ENCODE measurements around the gene IDI1.

Gene IDI1

GRCh38 chr10:1002425-1003006 is 46.4 kb downstream of the IDI1 start:
- FAIRE-seq (no peak), DNase-seq (ENCODE audit: extremely low spot score, insufficient read length, low read depth) (no peak)

- DNase-seq (ENCODE audit: extremely low spot score, insufficient read length, low read depth) (no peak), FAIRE-seq (no peak)
These were observed 51.5 kb downstream of the IDI1 start for GRCh38 chr10:997266-998022.

- FAIRE-seq, result no peak
- no peak for DNase-seq (ENCODE audit: extremely low spot score, insufficient read length, low read depth)
These were observed 52.9 kb downstream of the IDI1 start for GRCh38 chr10:996031-996430.

- FAIRE-seq (no peak), DNase-seq (ENCODE audit: extremely low spot score, insufficient read length, low read depth) (no peak)
These were observed 53.4 kb downstream of the IDI1 start for GRCh38 chr10:995559-995926.

GRCh38 chr10:994836-995558 is 53.9 kb downstream of the IDI1 start:
- FAIRE-seq (no peak), DNase-seq (ENCODE audit: extremely low spot score, insufficient read length, low read depth) (no peak)

- no peak for FAIRE-seq
These were observed 56.0 kb downstream of the IDI1 start for GRCh38 chr10:992871-993270.

GRCh38 chr10:992467-992866 is 56.5 kb downstream of the IDI1 start:
- DNase-seq (ENCODE audit: extremely low spot score, insufficient read length, low read depth), result no peak
- no peak for FAIRE-seq

More at GRCh38 chr10:992871-993270, 56.0 kb downstream of the IDI1 start:
- no peak for DNase-seq (ENCODE audit: extremely low spot score, insufficient read length, low read depth)

GRCh38 chr10:990808-991207 is 58.1 kb downstream of the IDI1 start:
- FAIRE-seq (no peak), DNase-seq (ENCODE audit: extremely low spot score, insufficient read length, low read depth) (no peak)
